ENCODE data around the gene NAP1L4. TPM values are rescaled to one million over a fixed set of nuclear protein-coding genes. Genes with fewer than 3 reads are reported as not detected.

The NAP1L4 gene
- total RNA-seq, 1 experiment from 2014 or later = 274 TPM

DNA sequence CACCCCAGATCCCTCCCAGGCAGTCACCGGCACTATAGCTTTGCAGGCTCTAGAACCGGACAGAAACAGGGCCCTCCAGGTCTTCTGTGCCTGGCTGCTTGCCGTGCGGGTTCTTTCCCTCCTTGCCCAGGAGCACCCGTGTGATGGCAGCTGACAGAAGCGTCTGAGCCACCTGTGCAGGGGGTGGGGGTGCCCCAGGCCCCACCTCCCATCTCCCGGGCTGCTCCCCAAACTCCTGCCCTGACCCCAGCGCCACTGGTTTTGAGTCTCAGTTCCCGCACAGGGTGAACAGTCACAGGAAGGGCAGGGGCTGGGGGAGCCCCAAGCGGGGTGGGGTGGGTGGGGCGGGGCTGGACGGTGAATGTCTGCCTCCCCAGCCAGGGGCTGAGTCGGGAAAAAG is 49.7 kb downstream of the NAP1L4 start:
- BruUV-seq (replicated peaks) = no TSS peak
- no peak overlapping the region for H3K4me3 ChIP-seq (ENCODE audit: low read depth in 2 of 2, low read length in 2 of 2)
- ChIA-PET POLR2A (interaction anchor here (0.6 kb wide), 1 partner anchor 47 kb away, joined by 6 read pairs; no protein-coding TSS in a partner anchor), CTCF (interaction anchor here (0.6 to 2.5 kb wide), 4 partner anchors 12 to 623 kb away, joined by 3 to 8 read pairs (median 4); no protein-coding TSS in a partner anchor)
- peaks cover 9% of the 10 kb centered on the region; the same call in 1 of the 2 replicates for H3K36me3 ChIP-seq (ENCODE audit: control insufficient read depth, insufficient read depth, low read length)
- H3K9me3 ChIP-seq (ENCODE audit: control insufficient read depth, insufficient read depth, low read depth, low read length) = peaks cover 11% of the 10 kb centered on the region; the same call in 1 of the 2 replicates
- H3K27ac ChIP-seq (ENCODE audit: low read length) = no peak overlapping the region
- in situ Hi-C loops (cut with HindIII; ENCODE audit: low pct_unique_long_range_greater_than_20kb, low sequenced_read_pairs) (no loop called here), intact Hi-C loops (cut with micrococcal nuclease; ENCODE audit: unreplicated experiment) (no loop called here)
- H3K27me3 ChIP-seq (ENCODE audit: control insufficient read depth, insufficient read depth, low read length) = no peaks in the 10 kb centered on the region
- no peak for ATAC-seq
- DNase-seq (ENCODE audit: low read depth, low spot score) = no peak
- TF ChIP-seq, protein P1, sequence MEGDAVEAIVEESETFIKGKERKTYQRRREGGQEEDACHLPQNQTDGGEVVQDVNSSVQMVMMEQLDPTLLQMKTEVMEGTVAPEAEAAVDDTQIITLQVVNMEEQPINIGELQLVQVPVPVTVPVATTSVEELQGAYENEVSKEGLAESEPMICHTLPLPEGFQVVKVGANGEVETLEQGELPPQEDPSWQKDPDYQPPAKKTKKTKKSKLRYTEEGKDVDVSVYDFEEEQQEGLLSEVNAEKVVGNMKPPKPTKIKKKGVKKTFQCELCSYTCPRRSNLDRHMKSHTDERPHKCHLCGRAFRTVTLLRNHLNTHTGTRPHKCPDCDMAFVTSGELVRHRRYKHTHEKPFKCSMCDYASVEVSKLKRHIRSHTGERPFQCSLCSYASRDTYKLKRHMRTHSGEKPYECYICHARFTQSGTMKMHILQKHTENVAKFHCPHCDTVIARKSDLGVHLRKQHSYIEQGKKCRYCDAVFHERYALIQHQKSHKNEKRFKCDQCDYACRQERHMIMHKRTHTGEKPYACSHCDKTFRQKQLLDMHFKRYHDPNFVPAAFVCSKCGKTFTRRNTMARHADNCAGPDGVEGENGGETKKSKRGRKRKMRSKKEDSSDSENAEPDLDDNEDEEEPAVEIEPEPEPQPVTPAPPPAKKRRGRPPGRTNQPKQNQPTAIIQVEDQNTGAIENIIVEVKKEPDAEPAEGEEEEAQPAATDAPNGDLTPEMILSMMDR (IDR thresholded peaks at IDR 0.05) = no peak
- peaks cover 25% of the 10 kb centered on the region for H3K4me1 ChIP-seq (ENCODE audit: control insufficient read depth, insufficient read depth, low read length)

DNA sequence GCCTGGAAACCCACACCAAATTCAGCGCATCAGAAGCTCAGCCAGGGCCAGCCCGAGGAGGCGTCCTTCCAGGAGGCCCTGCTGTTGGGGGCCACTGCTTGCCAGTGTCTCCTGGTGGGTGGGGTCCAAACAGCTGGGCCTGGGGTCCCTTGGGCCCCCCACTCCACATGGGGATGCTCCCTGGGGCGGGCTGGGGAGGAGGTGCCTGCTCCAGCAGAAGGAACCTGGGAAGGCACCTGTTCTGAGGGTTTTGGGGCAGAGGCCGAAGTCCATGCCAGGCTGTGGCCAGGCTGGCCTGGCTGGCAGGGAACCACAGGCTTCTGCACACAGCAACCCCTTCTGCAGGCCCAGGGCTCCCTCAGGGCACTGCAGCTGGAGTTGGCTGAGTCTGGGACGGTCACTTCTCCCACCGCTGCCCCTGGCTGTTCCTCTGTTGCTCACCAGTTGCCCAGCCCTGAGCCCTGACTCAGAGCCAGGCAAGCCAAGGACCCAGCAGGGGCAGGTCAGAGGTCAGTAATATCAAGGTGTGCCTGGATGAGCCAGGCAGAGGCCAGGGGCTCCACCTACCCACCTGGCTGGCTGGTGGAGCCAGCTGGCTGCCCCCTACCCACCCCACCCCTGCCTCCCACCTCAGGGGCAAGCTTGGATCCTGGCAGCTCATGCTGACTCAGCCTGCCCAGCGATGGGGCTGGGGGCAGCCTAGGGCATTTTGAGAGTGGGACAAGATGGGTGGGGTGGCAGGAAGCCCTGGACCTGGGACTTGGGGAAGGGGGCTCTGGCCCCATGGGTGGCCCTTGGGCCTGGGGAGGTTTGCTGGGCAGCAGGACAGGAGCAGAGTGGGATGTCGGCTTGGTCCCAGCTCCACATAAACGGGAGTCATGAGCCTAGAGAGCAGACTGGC is 51.0 kb downstream of the NAP1L4 start:
- H3K36me3 ChIP-seq (ENCODE audit: control insufficient read depth, insufficient read depth, low read length) = peaks cover 9% of the 10 kb centered on the region; the same call in 1 of the 2 replicates
- CTCF ChIA-PET = interaction anchor here (2.5 kb wide), 1 partner anchor 11 kb away, joined by 8 read pairs; no protein-coding TSS in a partner anchor
- peaks cover 25% of the 10 kb centered on the region for H3K4me1 ChIP-seq (ENCODE audit: control insufficient read depth, insufficient read depth, low read length)
- DNase-seq (ENCODE audit: low read depth, low spot score) = no peak
- peak; percentile 81 for ATAC-seq
- BruUV-seq (replicated peaks) = no TSS peak
- no peak overlapping the region for H3K4me3 ChIP-seq (ENCODE audit: low read depth in 2 of 2, low read length in 2 of 2)
- no peaks in the 10 kb centered on the region for H3K27me3 ChIP-seq (ENCODE audit: control insufficient read depth, insufficient read depth, low read length)
- intact Hi-C loops (cut with micrococcal nuclease; ENCODE audit: unreplicated experiment) (no loop called here), in situ Hi-C loops (cut with HindIII; ENCODE audit: low pct_unique_long_range_greater_than_20kb, low sequenced_read_pairs) (no loop called here)
- peak; percentile 70 for TF ChIP-seq POLR2AphosphoS5 (IDR thresholded peaks at IDR 0.05; ENCODE audit: low read depth, low read length)
- TF ChIP-seq, protein P1 (IDR thresholded peaks at IDR 0.05) = no peak
- peak overlapping the region; percentile 59 for H3K27ac ChIP-seq (ENCODE audit: low read length)
- peaks cover 11% of the 10 kb centered on the region; the same call in 1 of the 2 replicates for H3K9me3 ChIP-seq (ENCODE audit: control insufficient read depth, insufficient read depth, low read depth, low read length)
- POLR2A ChIA-PET = no interaction called here

DNA sequence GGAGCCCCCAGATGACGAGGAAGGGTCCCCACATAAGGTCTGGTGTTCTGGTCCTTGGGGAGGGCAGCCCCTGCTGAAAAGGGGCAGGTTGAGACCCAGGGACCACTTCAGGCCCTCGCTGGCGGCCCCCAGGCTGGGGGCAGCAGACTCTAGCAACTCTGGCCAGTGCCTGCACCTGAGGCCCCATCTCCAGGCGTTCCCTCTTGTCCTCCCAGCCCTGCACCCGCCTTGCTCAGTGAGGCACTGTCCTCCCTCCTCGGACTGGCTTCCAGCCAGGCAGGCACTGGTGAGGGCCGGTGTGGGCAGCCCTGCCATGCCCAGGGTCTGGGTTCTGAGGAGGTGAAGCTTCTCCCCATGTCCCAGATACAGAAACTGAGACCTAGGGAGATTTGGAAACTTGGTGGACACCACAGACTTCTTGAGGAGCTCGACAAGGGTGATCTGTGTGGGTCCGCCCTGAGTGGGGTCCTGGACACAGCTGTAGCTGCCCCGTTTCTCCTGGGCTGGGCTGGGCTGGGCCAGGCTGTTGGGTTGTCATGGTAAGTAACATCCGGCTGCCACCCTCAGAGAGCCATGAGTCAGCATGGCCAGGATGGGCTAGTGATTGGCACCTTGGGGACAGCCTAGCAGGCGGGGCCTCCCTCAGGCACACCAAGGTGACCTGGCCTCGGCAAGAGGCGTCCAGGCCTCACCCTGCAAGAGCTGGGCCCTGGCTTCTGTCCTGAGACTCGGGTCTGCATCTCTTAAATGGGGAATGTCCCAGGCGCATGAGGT is 51.8 kb downstream of the NAP1L4 start:
- TF ChIP-seq, protein P1 (IDR thresholded peaks at IDR 0.05) = no peak
- TF ChIP-seq, protein P2, sequence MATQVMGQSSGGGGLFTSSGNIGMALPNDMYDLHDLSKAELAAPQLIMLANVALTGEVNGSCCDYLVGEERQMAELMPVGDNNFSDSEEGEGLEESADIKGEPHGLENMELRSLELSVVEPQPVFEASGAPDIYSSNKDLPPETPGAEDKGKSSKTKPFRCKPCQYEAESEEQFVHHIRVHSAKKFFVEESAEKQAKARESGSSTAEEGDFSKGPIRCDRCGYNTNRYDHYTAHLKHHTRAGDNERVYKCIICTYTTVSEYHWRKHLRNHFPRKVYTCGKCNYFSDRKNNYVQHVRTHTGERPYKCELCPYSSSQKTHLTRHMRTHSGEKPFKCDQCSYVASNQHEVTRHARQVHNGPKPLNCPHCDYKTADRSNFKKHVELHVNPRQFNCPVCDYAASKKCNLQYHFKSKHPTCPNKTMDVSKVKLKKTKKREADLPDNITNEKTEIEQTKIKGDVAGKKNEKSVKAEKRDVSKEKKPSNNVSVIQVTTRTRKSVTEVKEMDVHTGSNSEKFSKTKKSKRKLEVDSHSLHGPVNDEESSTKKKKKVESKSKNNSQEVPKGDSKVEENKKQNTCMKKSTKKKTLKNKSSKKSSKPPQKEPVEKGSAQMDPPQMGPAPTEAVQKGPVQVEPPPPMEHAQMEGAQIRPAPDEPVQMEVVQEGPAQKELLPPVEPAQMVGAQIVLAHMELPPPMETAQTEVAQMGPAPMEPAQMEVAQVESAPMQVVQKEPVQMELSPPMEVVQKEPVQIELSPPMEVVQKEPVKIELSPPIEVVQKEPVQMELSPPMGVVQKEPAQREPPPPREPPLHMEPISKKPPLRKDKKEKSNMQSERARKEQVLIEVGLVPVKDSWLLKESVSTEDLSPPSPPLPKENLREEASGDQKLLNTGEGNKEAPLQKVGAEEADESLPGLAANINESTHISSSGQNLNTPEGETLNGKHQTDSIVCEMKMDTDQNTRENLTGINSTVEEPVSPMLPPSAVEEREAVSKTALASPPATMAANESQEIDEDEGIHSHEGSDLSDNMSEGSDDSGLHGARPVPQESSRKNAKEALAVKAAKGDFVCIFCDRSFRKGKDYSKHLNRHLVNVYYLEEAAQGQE (IDR thresholded peaks at IDR 0.05; ENCODE audit: insufficient read depth in 1 of 2, low read depth in 2 of 2, low read length in 1 of 2) = no peak
- Histone ChIP-seq H3K4me1 (ENCODE audit: control insufficient read depth, insufficient read depth, low read length) (peaks cover 19% of the 10 kb centered on the region), H3K27ac (ENCODE audit: low read length) (peak overlapping the region; percentile 59), H3K4me3 (ENCODE audit: low read depth in 2 of 2, low read length in 2 of 2) (no peak overlapping the region), H3K27me3 (ENCODE audit: control insufficient read depth, insufficient read depth, low read length) (no peaks in the 10 kb centered on the region), H3K36me3 (ENCODE audit: control insufficient read depth, insufficient read depth, low read length) (peaks cover 6% of the 10 kb centered on the region; the same call in 1 of the 2 replicates), H3K9me3 (ENCODE audit: control insufficient read depth, insufficient read depth, low read depth, low read length) (peaks cover 11% of the 10 kb centered on the region; the same call in 1 of the 2 replicates)
- CTCF ChIA-PET = interaction anchor here (2.5 kb wide), 1 partner anchor 10 kb away, joined by 8 read pairs; no protein-coding TSS in a partner anchor
- DNase-seq (ENCODE audit: low read depth, low spot score) = no peak
- intact Hi-C loops (cut with micrococcal nuclease; ENCODE audit: unreplicated experiment) = no loop called here
- in situ Hi-C loops (cut with HindIII; ENCODE audit: low pct_unique_long_range_greater_than_20kb, low sequenced_read_pairs) = no loop called here
- no TSS peak for BruUV-seq (replicated peaks)
- peak; percentile 58 for ATAC-seq
- POLR2A ChIA-PET = interaction anchor here (0.7 kb wide), 1 partner anchor 22 kb away, joined by 10 read pairs; no protein-coding TSS in a partner anchor

Data from Panc1 (cell line).